SK-N-SH (cell line): ENCODE results near the gene DOHH. TPM values are rescaled to one million over a fixed set of nuclear protein-coding genes. Genes with fewer than 3 reads are reported as not detected.

Experiments
- CHD2 ChIP-seq: fragments of 150-350 bp; IDR thresholded peaks from 2 replicates; pipeline ENCODE4 v1.6.1; 2018; ENCODE audit warnings: low read length; ENCODE audit not compliant: partially characterized antibody
- CTCF ChIP-seq: fragments of 200-600 bp; sonication (generic); IDR thresholded peaks from 2 replicates; pipeline ENCODE4 v1.6.1; 2017; ENCODE audit warnings: antibody characterized with exemption, mild to moderate bottlenecking, moderate library complexity
- EP300 ChIP-seq, 2 experiments: IDR thresholded peaks; 2 replicates each; pipeline versions ENCODE4 v1.4.0 to v1.6.1; 2012; ENCODE audit warnings: borderline replicate concordance in 1 of 2, low read depth in 1 of 2, low read length in 1 of 2
- GABPA ChIP-seq: IDR thresholded peaks from 2 replicates; pipeline ENCODE4 v1.4.0; 2012; ENCODE audit warnings: low read depth, mild to moderate bottlenecking
- IRF3 ChIP-seq: fragments of 150-350 bp; IDR thresholded peaks from 2 replicates; pipeline ENCODE4 v1.6.1; 2016; ENCODE audit warnings: mild to moderate bottlenecking, low read depth, low read length
- MAX ChIP-seq: IDR thresholded peaks from 2 replicates; pipeline ENCODE4 v1.4.0; 2012; ENCODE audit warnings: low read depth
- MEF2A ChIP-seq: IDR thresholded peaks from 2 replicates; pipeline ENCODE4 v1.4.0; 2012; ENCODE audit warnings: low read depth, borderline replicate concordance
- MXI1 ChIP-seq: IDR thresholded peaks from 2 replicates; pipeline ENCODE4 v1.6.1; 2012; ENCODE audit warnings: mild to moderate bottlenecking, low read depth, low read length, improper control_type of control experiment
- NFIC ChIP-seq: IDR thresholded peaks from 2 replicates; pipeline ENCODE4 v1.4.0; 2012; ENCODE audit warnings: borderline replicate concordance
- NRF1 ChIP-seq: IDR thresholded peaks from 2 replicates; pipeline ENCODE4 v1.6.1; 2012; ENCODE audit warnings: low read depth, mild to moderate bottlenecking, low read length
- POLR2AphosphoS5 ChIP-seq: IDR thresholded peaks from 2 replicates; pipeline ENCODE4 v1.6.1; 2012; ENCODE audit warnings: low read depth, low read length
- RCOR1 ChIP-seq: fragments of 150-350 bp; IDR thresholded peaks from 2 replicates; pipeline ENCODE4 v1.6.1; 2017; ENCODE audit warnings: antibody characterized with exemption, low read length
- SIN3A ChIP-seq: IDR thresholded peaks from 2 replicates; pipeline ENCODE4 v1.6.1; 2012; ENCODE audit warnings: low read depth, mild to moderate bottlenecking, low read length, moderate library complexity, borderline replicate concordance
- TEAD4 ChIP-seq: IDR thresholded peaks from 2 replicates; pipeline ENCODE4 v1.4.0; 2012; ENCODE audit warnings: mild to moderate bottlenecking, borderline replicate concordance; ENCODE audit not compliant: insufficient read depth
- USF1 ChIP-seq: IDR thresholded peaks from 2 replicates; pipeline ENCODE4 v1.4.0; 2012; ENCODE audit warnings: low read depth, borderline replicate concordance
- USF2 ChIP-seq: fragments of 150-350 bp; IDR thresholded peaks from 2 replicates; pipeline ENCODE4 v1.6.1; 2017; ENCODE audit warnings: antibody characterized with exemption, low read length, low read depth, borderline replicate concordance
- YY1 ChIP-seq: IDR thresholded peaks from 2 replicates; pipeline ENCODE4 v1.4.0; 2012; ENCODE audit warnings: low read depth, mild to moderate bottlenecking
- polyA plus RNA-seq, 3 experiments: library from polyadenylated mRNA; depleted of rRNA; stranded (reverse); fragments of >200 nt; gene quantifications; 2 replicates each; pipeline ENCODE4 v1.2.3, GENCODE V29; 2012
- TF ChIP-seq, protein P1 (sequence below): IDR thresholded peaks from 2 replicates; pipeline ENCODE4; 2012

DOHH gene
- polyA plus RNA-seq, 1 of the 3 experiments (the other 2 are of a cell fraction): 14.3 TPM

DNA sequence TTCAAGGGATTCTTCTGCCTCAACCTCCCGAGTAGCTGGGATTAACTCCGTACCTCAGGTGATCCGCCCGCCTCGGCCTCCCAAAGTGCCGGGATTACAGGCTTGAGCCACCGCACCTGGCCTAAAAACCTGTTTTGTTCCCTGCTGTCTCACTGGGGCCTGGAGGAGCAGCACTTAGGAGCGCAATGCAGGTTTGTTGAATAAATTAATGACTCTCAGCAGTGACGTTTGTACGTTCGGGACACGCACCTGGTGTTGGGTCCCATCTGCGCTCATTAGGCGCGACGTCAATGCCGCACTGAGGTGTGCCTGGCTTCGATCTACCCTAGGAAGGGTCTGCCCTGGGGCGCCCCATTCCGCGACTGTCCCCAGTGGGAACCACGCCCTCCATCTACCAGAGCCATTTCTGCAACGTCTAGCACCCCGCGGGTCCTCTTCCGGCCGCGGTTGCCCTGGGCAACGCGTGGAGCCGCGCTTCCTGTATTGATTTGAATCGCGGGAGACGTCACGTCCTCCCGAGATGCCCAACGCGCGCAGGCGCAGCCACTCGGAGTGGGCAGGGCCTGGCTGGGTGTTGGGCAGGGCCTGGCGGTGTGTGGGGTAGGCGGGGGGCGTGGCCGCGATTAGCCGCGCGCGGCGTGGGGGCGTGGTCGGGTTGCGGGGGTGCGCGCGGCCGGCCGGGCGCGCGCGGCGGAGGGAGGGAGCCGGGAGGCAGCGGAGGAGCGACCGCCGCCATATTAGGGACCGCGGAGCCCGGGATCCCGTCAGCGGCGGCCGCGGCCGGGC is 5.3 kb upstream of the DOHH start, which contains the start of gene FZR1 (continued):
- no peak for TF ChIP-seq NFIC
- TF ChIP-seq MAX: peak; percentile 93
- no peak for TF ChIP-seq USF2
- TF ChIP-seq CHD2: peak; percentile 66
- no peak for TF ChIP-seq EP300 (IDR thresholded peaks at IDR 0.05; ENCODE audit: borderline replicate concordance in 1 of 2, low read depth in 1 of 2, low read length in 1 of 2)
- peak; percentile 86; the same call in 1 of the 2 replicates for TF ChIP-seq SIN3A
- TF ChIP-seq MXI1: peak; percentile 87
- peak; percentile 79; the same call in 1 of the 2 replicates for TF ChIP-seq YY1
- no peak for TF ChIP-seq USF1
- peak; percentile 64 for TF ChIP-seq POLR2AphosphoS5
- no peak for TF ChIP-seq RCOR1
- TF ChIP-seq MEF2A: no peak
- no peak for TF ChIP-seq TEAD4
- peak; percentile 98 for TF ChIP-seq NRF1
- TF ChIP-seq GABPA: peak; percentile 85
- no peak for TF ChIP-seq IRF3
- no peak for TF ChIP-seq CTCF
- TF ChIP-seq, protein P1, sequence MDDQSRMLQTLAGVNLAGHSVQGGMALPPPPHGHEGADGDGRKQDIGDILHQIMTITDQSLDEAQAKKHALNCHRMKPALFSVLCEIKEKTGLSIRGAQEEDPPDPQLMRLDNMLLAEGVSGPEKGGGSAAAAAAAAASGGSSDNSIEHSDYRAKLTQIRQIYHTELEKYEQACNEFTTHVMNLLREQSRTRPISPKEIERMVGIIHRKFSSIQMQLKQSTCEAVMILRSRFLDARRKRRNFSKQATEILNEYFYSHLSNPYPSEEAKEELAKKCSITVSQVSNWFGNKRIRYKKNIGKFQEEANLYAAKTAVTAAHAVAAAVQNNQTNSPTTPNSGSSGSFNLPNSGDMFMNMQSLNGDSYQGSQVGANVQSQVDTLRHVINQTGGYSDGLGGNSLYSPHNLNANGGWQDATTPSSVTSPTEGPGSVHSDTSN: no peak
